LNCaP clone FGC (cell line): ENCODE data around the gene ATP5PO.

Source experiments
- DNase-seq: peaks from one replicate; pipeline ENCODE4 v3.0.0-alpha.2; 2011; ENCODE audit warnings: low read depth
- H3K4me3 ChIP-seq: 2 replicates; pipeline ENCODE4 v1.5.1; 2011; ENCODE audit warnings: mild to moderate bottlenecking, low read depth, low read length, control low read depth
- CTCF ChIP-seq: IDR thresholded peaks from 2 replicates; pipeline ENCODE4 v1.5.1; 2012; ENCODE audit warnings: mild to moderate bottlenecking; ENCODE audit not compliant: control insufficient read depth, insufficient read depth; ENCODE audit errors: extremely low read depth

Gene ATP5PO

GRCh38 chr21:33859373-33860102 is 56.1 kb downstream of the ATP5PO start:
- no peak for DNase-seq
- H3K4me3 ChIP-seq = no peak overlapping the region
- TF ChIP-seq CTCF = no peak

GRCh38 chr21:33858667-33859372 is 56.8 kb downstream of the ATP5PO start:
- no peak for TF ChIP-seq CTCF
- no peak for DNase-seq
- no peak overlapping the region for H3K4me3 ChIP-seq

- H3K4me3 ChIP-seq = no peak overlapping the region
Observed at GRCh38 chr21:33857846-33858666, 57.5 kb downstream of the ATP5PO start.

GRCh38 chr21:33856893-33857527 is 58.6 kb downstream of the ATP5PO start:
- no peak for DNase-seq
- no peak overlapping the region for H3K4me3 ChIP-seq
- TF ChIP-seq CTCF = no peak

More at GRCh38 chr21:33857846-33858666, 57.5 kb downstream of the ATP5PO start:
- no peak for DNase-seq
- TF ChIP-seq CTCF = no peak

- no peak for DNase-seq
- TF ChIP-seq CTCF = no peak
Observed at GRCh38 chr21:33855190-33855589, 60.4 kb downstream of the ATP5PO start.

GRCh38 chr21:33854604-33855003 is 61.0 kb downstream of the ATP5PO start:
- H3K4me3 ChIP-seq = no peak overlapping the region
- no peak for TF ChIP-seq CTCF
- DNase-seq = no peak

More at GRCh38 chr21:33855190-33855589, 60.4 kb downstream of the ATP5PO start:
- no peak overlapping the region for H3K4me3 ChIP-seq
